GM21576 (cell line): ENCODE results near the gene HIGD1C.

Source experiments
- ATAC-seq: cut with Tn5 transposase; IDR thresholded peaks from one replicate; pipeline ENCODE4 v1.9.1; 2021; ENCODE audit warnings: mild to moderate bottlenecking, moderate library complexity; ENCODE audit not compliant: unreplicated experiment

HIGD1C gene

GRCh38 chr12:50981319-50982239 is 29.2 kb downstream of the HIGD1C start:
- ATAC-seq = no peak

DNA sequence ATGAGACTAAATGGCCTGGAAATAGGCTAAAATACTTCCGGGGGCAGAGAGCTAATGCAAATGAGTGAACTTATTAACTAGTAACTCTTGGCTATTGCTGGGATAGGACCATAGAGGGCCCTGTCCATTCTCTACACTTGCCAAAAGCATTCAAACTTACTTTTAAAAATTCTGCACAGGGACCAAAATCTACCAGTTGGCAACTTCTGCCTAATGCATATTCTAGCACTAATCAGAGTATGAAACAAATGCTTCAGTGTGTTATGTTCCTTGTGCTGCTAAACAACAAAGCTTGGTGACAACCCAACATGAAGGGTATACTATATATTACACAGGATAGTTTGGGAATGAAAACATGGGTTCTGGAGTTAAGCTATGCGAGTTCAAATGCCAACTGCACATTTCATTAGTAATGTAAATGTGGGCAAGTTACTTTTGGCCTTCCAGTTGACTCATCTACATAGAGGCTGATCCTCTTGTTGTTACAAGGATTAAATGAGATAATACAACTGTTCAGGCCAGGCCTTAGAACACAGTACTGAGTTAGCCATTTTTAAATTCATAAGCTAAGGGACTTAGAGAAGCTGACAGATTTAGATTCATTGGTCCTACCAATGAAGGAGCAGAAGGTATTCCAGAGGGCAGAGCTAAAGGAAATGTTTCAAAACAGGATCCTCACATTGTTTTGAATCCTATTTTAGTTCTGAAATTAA is 32.4 kb downstream of the HIGD1C start:
- ATAC-seq = no peak

GRCh38 chr12:50985322-50985721 is 33.0 kb downstream of the HIGD1C start:
- no peak for ATAC-seq

GRCh38 chr12:50986966-50987737 is 34.8 kb downstream of the HIGD1C start:
- ATAC-seq = peak; percentile 46

GRCh38 chr12:50988051-50988450 is 35.7 kb downstream of the HIGD1C start:
- ATAC-seq = no peak

DNA sequence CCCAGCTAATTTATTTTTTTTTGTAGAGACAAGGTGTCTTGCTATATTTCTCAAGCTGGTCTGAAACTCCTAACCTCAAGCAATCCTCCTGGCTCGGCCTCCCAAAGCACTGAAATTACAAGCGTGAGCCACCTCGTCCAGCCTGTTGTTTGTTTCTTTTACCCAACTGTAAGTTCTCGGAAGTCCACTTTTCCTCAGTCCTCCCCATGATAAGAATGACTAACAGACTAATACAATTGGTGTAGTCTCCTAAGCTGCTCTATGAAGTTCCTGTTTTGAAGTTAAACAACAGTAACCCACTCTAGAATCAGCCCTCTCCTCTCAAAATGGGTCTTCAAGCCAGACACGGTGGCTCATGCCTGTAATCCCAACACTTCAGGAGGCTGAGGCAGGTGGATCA is 36.5 kb downstream of the HIGD1C start:
- ATAC-seq = no peak

DNA sequence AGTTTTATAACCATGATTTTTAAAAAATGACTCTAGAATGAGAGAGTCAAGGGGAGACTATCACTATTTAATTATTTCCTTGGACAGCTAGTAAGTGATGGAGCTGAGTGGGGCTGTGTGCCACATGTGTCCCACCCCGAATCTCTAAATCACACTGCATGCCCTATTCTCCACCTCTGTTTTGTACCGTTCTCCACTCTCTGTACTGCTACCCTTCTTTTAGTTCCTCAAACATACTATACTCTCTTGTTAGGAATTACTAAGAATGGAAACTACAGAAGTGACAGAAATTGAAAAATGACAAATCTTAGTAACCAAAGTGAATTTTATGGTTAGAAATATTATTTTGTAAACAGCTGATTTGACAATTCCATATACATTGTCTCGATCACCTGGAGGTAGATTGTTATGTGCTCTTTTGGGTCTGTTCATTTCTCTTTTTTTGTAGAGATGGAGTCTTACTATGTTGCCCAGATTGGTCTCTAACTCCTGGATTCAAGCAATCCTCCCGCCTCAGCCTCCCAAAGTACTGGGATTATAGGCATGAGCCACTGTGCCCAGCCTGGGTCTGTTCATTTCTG is 37.9 kb downstream of the HIGD1C start:
- ATAC-seq = no peak

GRCh38 chr12:50990791-50991190 is 38.4 kb downstream of the HIGD1C start:
- ATAC-seq = no peak

DNA sequence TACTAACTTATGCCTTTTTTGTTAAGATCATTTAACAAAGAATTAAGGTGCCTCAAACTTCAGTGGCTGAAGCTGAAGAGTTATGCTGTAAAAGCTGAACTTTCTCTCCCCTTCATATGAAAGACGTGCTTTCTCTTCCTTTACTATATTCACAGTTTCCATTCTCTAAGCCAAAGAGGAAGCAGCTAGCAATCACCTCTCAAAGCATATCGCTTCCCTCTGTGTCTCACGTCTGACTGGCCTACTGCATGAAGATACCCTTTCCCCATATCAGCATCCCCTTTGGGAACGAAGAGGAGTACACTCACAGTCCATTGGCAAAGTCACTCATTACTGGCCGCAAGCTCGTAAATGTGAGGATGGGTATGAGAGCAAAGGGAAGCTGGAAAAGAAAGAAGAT is 38.9 kb downstream of the HIGD1C start:
- ATAC-seq = no peak

DNA sequence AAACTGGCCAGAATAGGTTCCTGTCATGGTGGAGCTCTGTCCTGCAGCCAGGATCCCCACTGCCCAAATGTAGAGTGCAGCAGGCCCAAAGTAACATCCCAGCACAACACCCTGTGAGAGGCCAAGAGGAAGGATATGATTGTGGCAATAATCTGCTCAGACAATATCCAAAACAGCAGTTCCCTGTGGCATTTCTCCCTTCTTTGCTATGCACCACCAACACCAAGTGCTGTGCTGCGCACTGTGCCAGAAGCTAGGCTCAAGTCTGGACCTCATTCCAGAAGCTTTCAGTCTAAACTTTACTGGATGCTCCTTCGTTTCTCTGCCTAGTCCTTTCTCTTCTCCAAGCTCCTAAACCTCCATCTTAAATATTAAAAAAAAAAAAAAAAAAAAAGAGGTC is 40.5 kb downstream of the HIGD1C start:
- ATAC-seq = no peak

GRCh38 chr12:50999093-50999492 is 46.7 kb downstream of the HIGD1C start:
- ATAC-seq = no peak

DNA sequence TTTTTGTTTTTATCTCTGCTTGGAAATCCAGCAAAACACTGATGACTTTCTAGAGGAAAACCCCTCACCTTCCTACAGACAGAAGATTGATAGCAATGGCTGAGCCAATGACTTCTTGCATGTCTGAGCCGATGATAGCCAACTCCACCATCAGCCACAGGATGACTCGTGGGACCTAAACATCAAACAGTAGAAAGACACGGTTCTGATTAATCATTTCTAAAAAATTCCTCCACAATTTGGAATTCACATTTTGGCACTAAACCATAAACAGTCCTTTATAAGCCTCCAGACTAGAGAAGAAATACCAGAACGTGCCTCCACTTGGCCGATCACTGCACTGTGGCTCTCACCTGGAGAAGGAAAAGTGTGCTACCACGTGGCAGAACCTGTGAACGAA is 47.9 kb downstream of the HIGD1C start:
- ATAC-seq = no peak

DNA sequence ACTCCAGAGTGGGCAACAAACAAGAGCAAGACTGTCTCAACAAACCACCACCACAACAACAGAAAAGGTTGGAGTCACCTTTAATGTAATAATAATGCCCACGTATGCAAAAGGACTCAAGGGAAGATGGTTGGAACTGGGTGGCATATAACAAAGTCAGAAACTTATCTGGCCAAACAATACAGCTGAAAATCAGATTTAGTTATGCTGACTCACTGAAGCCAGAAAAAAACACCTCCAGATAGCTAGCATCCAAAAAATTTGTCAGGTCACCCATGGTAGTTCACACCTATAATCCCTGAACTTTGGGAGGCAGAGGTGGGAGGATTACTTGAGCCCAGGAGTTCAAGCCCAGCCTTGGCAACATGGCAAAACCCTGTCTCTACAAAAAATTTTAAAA is 49.5 kb downstream of the HIGD1C start:
- no peak for ATAC-seq

- ATAC-seq = no peak
Observed at GRCh38 chr12:51004504-51004903, 52.2 kb downstream of the HIGD1C start.

- ATAC-seq = no peak
Observed at GRCh38 chr12:51005030-51005429, 52.7 kb downstream of the HIGD1C start.

- ATAC-seq = no peak
Observed at GRCh38 chr12:51005671-51006070, 53.3 kb downstream of the HIGD1C start.

GRCh38 chr12:51008329-51009055 is 56.1 kb downstream of the HIGD1C start:
- no peak for ATAC-seq

- no peak for ATAC-seq
Observed at GRCh38 chr12:51009056-51009440, 56.7 kb downstream of the HIGD1C start.

DNA sequence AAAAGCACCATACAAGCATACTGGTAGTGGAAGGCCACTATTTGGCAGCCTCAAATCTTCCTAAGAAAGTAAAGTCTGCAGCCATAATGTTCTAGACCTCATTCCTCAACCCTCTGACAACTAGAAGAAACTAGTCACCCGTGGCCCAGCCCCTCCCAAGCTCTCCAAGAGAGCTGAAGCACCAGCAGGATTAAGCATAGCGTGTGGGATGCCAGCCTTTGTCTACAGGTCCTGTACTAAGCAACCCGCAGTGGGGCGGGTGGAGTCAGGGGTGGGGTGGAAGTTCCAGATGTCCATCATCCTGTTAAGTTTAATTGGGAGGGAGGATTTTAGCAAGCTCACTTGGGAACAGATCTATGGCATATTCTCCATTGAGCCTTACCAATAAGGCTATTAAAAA is 59.6 kb downstream of the HIGD1C start:
- no peak for ATAC-seq

GRCh38 chr12:51012570-51013236 is 60.4 kb downstream of the HIGD1C start:
- no peak for ATAC-seq
